GM12878 (cell line): ENCODE data around the gene ASIC3. TPM values are rescaled to one million over a fixed set of nuclear protein-coding genes. Genes with fewer than 3 reads are reported as not detected.

Experiments used
- ATAC-seq: fragments of 200-7000 bp; cut with Tn5 transposase; 3 replicates; pipeline ENCODE4 v1.9.1; 2020; ENCODE audit warnings: mild to moderate bottlenecking, moderate library complexity
- BruUV-seq: library from RNA; stranded (reverse); fragments of 400-500 nt; replicated peaks from 2 replicates; lab custom pipeline; 2021; lab: Mats Ljungman, UMichigan
- CTCF ChIA-PET: fragments of 300-600 bp; sonication (Branson Sonifier 250); formaldehyde crosslinking; extraction: SDS; loops from one replicate; lab custom pipeline; 2021; ENCODE audit warnings: inconsistent platforms; lab: Yijun Ruan, JAX
- POLR2A ChIA-PET: fragments of 350-600 bp; formaldehyde crosslinking; extraction: SDS; loops from one replicate; lab custom pipeline; 2021; ENCODE audit warnings: inconsistent platforms; lab: Charles Lee
- RAD21 ChIA-PET: fragments of 300-600 bp; sonication (Branson Sonifier 250); formaldehyde crosslinking; loops from one replicate; lab custom pipeline; 2023; ENCODE audit warnings: antibody characterized with exemption; ENCODE audit not compliant: unreplicated experiment; lab: Charles Lee
- SMC1A ChIA-PET: fragments of 300-600 bp; sonication (Branson Sonifier 250); formaldehyde crosslinking; loops from one replicate; lab custom pipeline; 2023; ENCODE audit not compliant: unreplicated experiment, uncharacterized antibody; lab: Charles Lee
- DNase-seq: peaks from one replicate; pipeline ENCODE4 v3.0.0-alpha.2; 2011; ENCODE audit warnings: low read depth, low spot score
- FAIRE-seq: peaks from 3 replicates; lab custom pipeline; 2011; peaks lifted over from hg19 to GRCh38; lab: Jason Lieb, UNC
- H2AFZ ChIP-seq: 2 replicates; pipeline ENCODE4 v1.6.0; 2011; ENCODE audit warnings: low read depth, low read length, control low read depth; ENCODE audit not compliant: control insufficient read depth
- H3K27ac ChIP-seq: 2 replicates; pipeline ENCODE4 v1.5.1; 2011; ENCODE audit warnings: control low read depth; ENCODE audit not compliant: control insufficient read depth, insufficient read depth
- H3K27me3 ChIP-seq, 2 experiments: replicated peaks in 1 of 2; 2 replicates each; pipeline versions ENCODE4 v1.6.0 to v1.6.1; 2011; ENCODE audit warnings: low read length in 1 of 2; ENCODE audit not compliant: control insufficient read depth in 2 of 2, insufficient read depth in 2 of 2
- H3K36me3 ChIP-seq, 2 experiments: 2 replicates each; pipeline ENCODE4 v1.5.1; 2011; ENCODE audit warnings: low read length in 1 of 2; ENCODE audit not compliant: control insufficient read depth in 2 of 2, insufficient read depth in 2 of 2
- H3K4me1 ChIP-seq: 2 replicates; pipeline ENCODE4 v1.6.1; 2011; ENCODE audit warnings: mild to moderate bottlenecking, low read length, moderate library complexity, mixed read lengths; ENCODE audit not compliant: control insufficient read depth, insufficient read depth
- H3K4me2 ChIP-seq: 2 replicates; pipeline ENCODE4 v1.6.0; 2011; ENCODE audit warnings: control low read depth; ENCODE audit not compliant: control insufficient read depth, insufficient read depth
- H3K4me3 ChIP-seq: fragments of 200-600 bp; sonication (generic); 2 replicates; pipeline ENCODE4 v1.5.1; 2016
- H3K79me2 ChIP-seq: 2 replicates; pipeline ENCODE4 v1.6.0; 2011; ENCODE audit warnings: low read length; ENCODE audit not compliant: control insufficient read depth, insufficient read depth
- H3K9ac ChIP-seq: 2 replicates; pipeline ENCODE4 v1.8.0; 2011; ENCODE audit warnings: low read length, control low read depth, mixed read lengths; ENCODE audit not compliant: control insufficient read depth, insufficient read depth
- H3K9me3 ChIP-seq: replicated peaks from 3 replicates; pipeline ENCODE4 v1.5.1; 2011; ENCODE audit warnings: mild to moderate bottlenecking, low read length; ENCODE audit not compliant: control insufficient read depth, insufficient read depth
- H4K20me1 ChIP-seq: 2 replicates; pipeline ENCODE4 v1.6.0; 2011; ENCODE audit not compliant: control insufficient read depth, insufficient read depth
- ATF7 ChIP-seq: fragments of 450-650 bp; IDR thresholded peaks from 2 replicates; pipeline ENCODE4 v1.6.1; 2016; ENCODE audit warnings: low read depth, mild to moderate bottlenecking
- CBFB ChIP-seq: IDR thresholded peaks from 2 replicates; pipeline ENCODE4 v1.6.1; 2016; ENCODE audit warnings: antibody characterized with exemption, low read depth
- CHD4 ChIP-seq: fragments of 200-600 bp; sonication (generic); IDR thresholded peaks from 2 replicates; pipeline ENCODE4 v1.6.1; 2016; ENCODE audit warnings: mild to moderate bottlenecking
- CREM ChIP-seq: IDR thresholded peaks from 2 replicates; pipeline ENCODE4 v1.6.1; 2014; ENCODE audit warnings: antibody characterized with exemption, low read depth
- IKZF2 ChIP-seq, 2 experiments: fragments of 450-650 bp; IDR thresholded peaks; 2 replicates each; pipeline ENCODE4 v1.6.1; 2017; ENCODE audit warnings: mild to moderate bottlenecking in 2 of 2, moderate library complexity in 2 of 2
- MTA3 ChIP-seq: IDR thresholded peaks from 2 replicates; pipeline ENCODE4 v1.6.1; 2012; ENCODE audit warnings: low read length, inconsistent platforms, borderline replicate concordance
- NKRF ChIP-seq: fragments of 450-650 bp; conservative IDR thresholded peaks from 2 replicates; pipeline ENCODE4 v1.6.1; 2017; ENCODE audit warnings: mild to moderate bottlenecking, moderate library complexity
- NRF1 ChIP-seq: conservative IDR thresholded peaks from 2 replicates; pipeline ENCODE4 v1.6.1; 2011; ENCODE audit warnings: mild to moderate bottlenecking, low read depth, low read length, improper control_type of control experiment
- STAT1 ChIP-seq: fragments of 450-650 bp; conservative IDR thresholded peaks from 2 replicates; pipeline ENCODE4 v1.6.1; 2014; ENCODE audit warnings: antibody characterized with exemption, mild to moderate bottlenecking
- STAT3 ChIP-seq: IDR thresholded peaks from 2 replicates; pipeline ENCODE4 v1.6.1; 2011; ENCODE audit warnings: low read depth, low read length, improper control_type of control experiment
- ZNF622 ChIP-seq: fragments of 450-650 bp; IDR thresholded peaks from 2 replicates; pipeline ENCODE4 v1.6.1; 2017; ENCODE audit warnings: mild to moderate bottlenecking, inconsistent platforms
- WGBS: methylation state at CpG from one replicate; pipeline ENCODE4 v1.1.6; 2016; ENCODE audit warnings: low lambda C conversion rate; ENCODE audit not compliant: insufficient replicate concordance, insufficient coverage; ENCODE audit errors: missing lambda C conversion rate; 5-methylcytosine and 5-hydroxymethylcytosine counted together
- in situ Hi-C: fragments of 300-500 bp; cut with MboI; formaldehyde crosslinking; loops from 9 replicates; pipeline ENCODE4 v1.14.3; 2018; ENCODE audit warnings: mixed read lengths
- intact Hi-C: fragments of 100-400 bp; cut with micrococcal nuclease; formaldehyde crosslinking; loops from one replicate; pipeline ENCODE4 v1.14.2; 2022; ENCODE audit not compliant: unreplicated experiment
- polyA plus RNA-seq, 11 experiments: library from polyadenylated mRNA; depleted of rRNA in 4 of 11; unstranded in 6 of 11; stranded (reverse) in 5 of 11; fragments of >200 nt; fragmentation: Nextera tagmentation in 4 of 11; fragmentation: Illumina TruSeq in 1 of 11; extraction: Ambion mirVana in 4 of 11; extraction: Trizol in 1 of 11; gene quantifications; 1 replicate in 1 of 11; 2 replicates in 10 of 11; pipeline versions ENCODE4 v1.2.1 to v1.2.3, GENCODE V29; 2011 to 2016; ENCODE audit warnings: inconsistent platforms in 2 of 11, missing spikeins in 2 of 11, low read depth in 1 of 11
- total RNA-seq, 4 experiments: library from RNA; depleted of rRNA in 3 of 4; stranded (reverse); fragments of >200 nt in 3 of 4; fragmentation: Illumina TruSeq in 1 of 4; extraction: Trizol in 1 of 4; gene quantifications; 2 replicates each; pipeline versions ENCODE4 v1.2.1 to v1.2.3, GENCODE V29; 2013 to 2021

The ASIC3 gene
- total and polyA plus RNA-seq, 10 of the 15 experiments (the other 5 are each of a cell fraction or from before 2014, with no cell fraction given) = 0.07 to 1.0 (median 0.44) TPM; not detected in 4

- no peak for TF ChIP-seq STAT3
- TF ChIP-seq, all 136 proteins: peak for 0
Observed at GRCh38 chr7:151074817-151075661, 26.7 kb downstream of the ASIC3 start (continued).

- Histone ChIP-seq H3K9me3 (no peaks in the 10 kb centered on the region), H3K36me3 (peaks cover 0 to 27% of the 10 kb centered on the region in 2 experiments; a peak in 3 of 4 replicates), H3K4me2 (no peak overlapping the region), H3K27me3 (no peaks in the 10 kb centered on the region), H4K20me1 (no peaks in the 10 kb centered on the region; the same call in 1 of the 2 replicates), H3K9ac (no peak overlapping the region), H3K79me2 (peaks cover 18% of the 10 kb centered on the region), H2AFZ (no peak overlapping the region), H3K4me1 (peaks cover 8% of the 10 kb centered on the region), H3K4me3 (no peak overlapping the region), H3K27ac (no peak overlapping the region)
- intact Hi-C loops = no loop called here
- ChIA-PET POLR2A (no interaction called here), CTCF (no interaction called here), SMC1A (no interaction called here), RAD21 (no interaction called here)
- in situ Hi-C loops = no loop called here
- DNase-seq = no peak
- FAIRE-seq = no peak
- TF ChIP-seq NRF1 (no peak), NKRF (no peak), MTA3 (no peak), ATF7 (no peak), ZNF622 (no peak), CHD4 (no peak), CREM (no peak), CBFB (no peak), STAT1 (no peak), IKZF2 (IDR thresholded peaks at IDR 0.05) (no peak)
- BruUV-seq = no TSS peak
- WGBS = 92% methylated on average over 6 of the region's 7 CpGs
- ATAC-seq = no peak
Observed at GRCh38 chr7:151075662-151075971, 27.3 kb downstream of the ASIC3 start.
